Uterus (tissue), 4 donors: ENCODE results near the gene ANKRD12. TPM values are rescaled to one million over a fixed set of nuclear protein-coding genes. Genes with fewer than 3 reads are reported as not detected.

Experiments used
- DNase-seq, 2 donors: peaks; one replicate each; pipeline ENCODE4 v3.0.0-alpha.2; 2019 to 2020
- H3K27ac ChIP-seq, 2 donors: fragments of 200-600 bp; sonication (generic); 1 replicate in 1 of 2; 2 replicates in 1 of 2; pipeline ENCODE4 v1.5.1; 2016 to 2018
- H3K27me3 ChIP-seq, 2 donors: fragments of 200-600 bp; sonication (generic); one replicate each; pipeline ENCODE4 v1.5.1; 2018 to 2019; ENCODE audit warnings: control low read depth in 1 of 2
- H3K36me3 ChIP-seq, 2 donors: fragments of 200-600 bp; sonication (generic); one replicate each; pipeline ENCODE4 v1.5.1; 2019; ENCODE audit warnings: control low read depth in 1 of 2
- H3K4me1 ChIP-seq, 2 donors: fragments of 200-600 bp; sonication (generic); one replicate each; pipeline ENCODE4 v1.5.1; 2018 to 2019; ENCODE audit warnings: control low read depth in 1 of 2
- H3K4me3 ChIP-seq, 2 donors: fragments of 200-600 bp; sonication (generic); 1 replicate in 1 of 2; 2 replicates in 1 of 2; pipeline ENCODE4 v1.5.1; 2018 to 2019; ENCODE audit warnings: mild to moderate bottlenecking in 1 of 2
- H3K9me3 ChIP-seq, 2 donors: fragments of 200-600 bp; sonication (generic); one replicate each; pipeline ENCODE4 v1.5.1; 2019; ENCODE audit warnings: control low read depth in 1 of 2
- POLR2A ChIP-seq, 2 donors: fragments of 450-650 bp; IDR thresholded peaks; one replicate each; pipeline ENCODE4 v1.6.1; 2016; ENCODE audit warnings: antibody characterized with exemption in 2 of 2, mild to moderate bottlenecking in 1 of 2, moderate library complexity in 1 of 2
- intact Hi-C: fragments of 100-400 bp; cut with DNase I; formaldehyde crosslinking; loops from one replicate; pipeline ENCODE4 v1.15.1; 2023; ENCODE audit warnings: low total_unique reads
- total RNA-seq, 4 donors: library from RNA; depleted of rRNA in 3 of 4; stranded (reverse); fragments of >200 nt in 3 of 4; gene quantifications; one replicate each; pipeline versions ENCODE4 v1.1.0 to v1.2.4, GENCODE V29; 2014 to 2023
- TF ChIP-seq, protein P1 (sequence below), 4 experiments: fragments of 200-600 bp in 2 of 4; fragments of 450-650 bp in 2 of 4; sonication (generic) in 2 of 4; IDR thresholded peaks; one replicate each; pipeline ENCODE4 v1.5.1; 2016 to 2019; ENCODE audit warnings: antibody characterized with exemption in 4 of 4, mild to moderate bottlenecking in 2 of 4, moderate library complexity in 1 of 4
- donor health status: DM: yes; HTN: yes; CAD: no.

The ANKRD12 gene
- total RNA-seq, 4 donors from 2014 or later: 29.1 to 122 (median 43.6) TPM

DNA sequence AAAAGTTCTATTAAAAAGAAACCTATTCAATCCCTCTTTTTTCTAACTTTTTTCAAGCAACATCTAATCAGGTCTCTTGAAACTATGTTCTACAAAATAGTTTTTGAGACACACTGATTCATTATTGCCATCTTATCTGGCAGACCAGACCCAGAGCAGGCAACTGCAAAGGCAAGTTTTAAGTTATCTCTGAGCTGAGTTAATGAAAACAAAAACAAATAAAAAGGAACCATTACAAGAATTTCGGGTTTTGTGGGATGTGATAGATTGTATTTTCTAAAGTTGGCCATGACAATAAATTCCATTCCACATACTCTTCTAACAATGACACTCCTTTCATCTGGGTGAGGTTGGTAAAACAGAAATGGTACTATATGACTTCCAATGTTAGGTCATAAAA lies 182.8 kb downstream of the ANKRD12 start:
- H3K27me3 ChIP-seq: no peaks in the 10 kb centered on the region
- H3K4me1 ChIP-seq: no peaks in the 10 kb centered on the region
- no peak overlapping the region for H3K4me3 ChIP-seq
- no peak for TF ChIP-seq POLR2A (IDR thresholded peaks at IDR 0.05)
- TF ChIP-seq, protein P1, sequence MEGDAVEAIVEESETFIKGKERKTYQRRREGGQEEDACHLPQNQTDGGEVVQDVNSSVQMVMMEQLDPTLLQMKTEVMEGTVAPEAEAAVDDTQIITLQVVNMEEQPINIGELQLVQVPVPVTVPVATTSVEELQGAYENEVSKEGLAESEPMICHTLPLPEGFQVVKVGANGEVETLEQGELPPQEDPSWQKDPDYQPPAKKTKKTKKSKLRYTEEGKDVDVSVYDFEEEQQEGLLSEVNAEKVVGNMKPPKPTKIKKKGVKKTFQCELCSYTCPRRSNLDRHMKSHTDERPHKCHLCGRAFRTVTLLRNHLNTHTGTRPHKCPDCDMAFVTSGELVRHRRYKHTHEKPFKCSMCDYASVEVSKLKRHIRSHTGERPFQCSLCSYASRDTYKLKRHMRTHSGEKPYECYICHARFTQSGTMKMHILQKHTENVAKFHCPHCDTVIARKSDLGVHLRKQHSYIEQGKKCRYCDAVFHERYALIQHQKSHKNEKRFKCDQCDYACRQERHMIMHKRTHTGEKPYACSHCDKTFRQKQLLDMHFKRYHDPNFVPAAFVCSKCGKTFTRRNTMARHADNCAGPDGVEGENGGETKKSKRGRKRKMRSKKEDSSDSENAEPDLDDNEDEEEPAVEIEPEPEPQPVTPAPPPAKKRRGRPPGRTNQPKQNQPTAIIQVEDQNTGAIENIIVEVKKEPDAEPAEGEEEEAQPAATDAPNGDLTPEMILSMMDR (IDR thresholded peaks at IDR 0.05): no peak
- no peaks in the 10 kb centered on the region for H3K9me3 ChIP-seq
- intact Hi-C loops: no loop called here
- no peak for DNase-seq
- H3K36me3 ChIP-seq: no peaks in the 10 kb centered on the region
- no peak overlapping the region for H3K27ac ChIP-seq

DNA sequence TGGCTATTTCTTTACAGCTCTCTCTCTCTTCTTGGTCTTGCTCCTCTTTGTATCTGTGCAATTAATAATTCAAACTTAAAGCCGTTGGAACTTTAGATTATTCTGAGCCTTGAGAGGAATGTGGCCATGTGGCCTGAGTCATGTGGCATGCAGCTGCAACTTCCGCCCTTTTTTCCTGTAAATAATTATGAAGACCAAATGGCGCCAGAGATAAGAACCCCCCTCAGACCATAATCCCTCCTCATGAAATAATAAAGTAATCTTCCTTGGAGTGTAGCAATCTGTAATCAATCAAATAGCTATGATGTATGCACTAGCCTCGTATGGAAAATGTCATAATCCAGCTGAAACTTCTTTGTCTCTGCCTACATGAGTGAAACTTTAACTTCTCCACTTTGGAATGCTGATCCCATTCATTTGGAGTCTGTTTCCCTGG lies 184.5 kb downstream of the ANKRD12 start:
- H3K4me1 ChIP-seq: no peaks in the 10 kb centered on the region
- intact Hi-C loops: no loop called here
- no peak overlapping the region for H3K4me3 ChIP-seq
- no peaks in the 10 kb centered on the region for H3K36me3 ChIP-seq
- H3K27me3 ChIP-seq: no peaks in the 10 kb centered on the region
- DNase-seq: no peak
- TF ChIP-seq, protein P1 (IDR thresholded peaks at IDR 0.05): no peak
- no peak for TF ChIP-seq POLR2A (IDR thresholded peaks at IDR 0.05)
- no peaks in the 10 kb centered on the region for H3K9me3 ChIP-seq
- no peak overlapping the region for H3K27ac ChIP-seq

DNA sequence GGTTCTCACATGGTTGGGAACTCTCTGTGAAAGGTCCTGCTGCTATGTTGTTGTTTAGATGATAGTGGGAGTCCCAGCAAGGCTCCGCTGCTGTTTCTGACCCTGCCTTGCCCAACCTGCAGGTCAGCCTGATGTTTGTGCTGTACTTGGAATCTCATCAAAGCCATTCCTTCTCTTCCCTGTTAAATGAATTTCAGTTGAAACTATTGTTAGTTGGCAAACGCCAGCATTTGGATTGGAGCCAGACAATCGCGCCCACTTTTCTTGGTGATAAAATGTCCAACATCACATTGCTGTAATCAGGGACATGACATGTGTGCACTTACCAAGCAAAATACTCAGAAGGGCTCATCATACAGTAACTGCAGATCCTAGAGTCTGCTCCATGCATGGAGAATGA lies 185.2 kb downstream of the ANKRD12 start:
- Histone ChIP-seq H3K4me3 (no peak overlapping the region), H3K27me3 (no peaks in the 10 kb centered on the region), H3K27ac (no peak overlapping the region), H3K36me3 (no peaks in the 10 kb centered on the region), H3K4me1 (no peaks in the 10 kb centered on the region), H3K9me3 (no peaks in the 10 kb centered on the region)
- DNase-seq: no peak
- TF ChIP-seq, protein P1 (IDR thresholded peaks at IDR 0.05): no peak
- TF ChIP-seq POLR2A (IDR thresholded peaks at IDR 0.05): no peak
- intact Hi-C loops: no loop called here

DNA sequence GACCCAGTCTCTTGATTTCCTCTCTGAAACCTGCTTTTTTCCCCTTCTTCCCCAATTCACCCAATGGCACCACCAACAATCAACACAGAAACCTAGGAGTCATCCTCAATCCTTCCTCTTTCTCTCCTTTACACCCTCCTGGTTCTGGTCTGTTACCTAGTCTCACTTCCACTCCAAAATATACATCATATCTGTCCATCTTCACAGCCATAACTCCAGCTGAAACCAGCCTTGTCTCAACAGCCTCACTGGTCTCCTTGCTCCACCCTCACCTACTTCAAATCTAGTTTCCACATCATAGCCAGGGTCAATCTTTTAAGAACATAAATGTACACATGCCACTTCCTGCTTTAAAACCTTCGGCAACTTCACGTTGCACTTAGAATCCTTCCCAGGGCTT lies 186.2 kb downstream of the ANKRD12 start:
- Histone ChIP-seq H3K27me3 (no peaks in the 10 kb centered on the region), H3K4me1 (no peaks in the 10 kb centered on the region), H3K4me3 (no peak overlapping the region), H3K27ac (no peak overlapping the region), H3K9me3 (no peaks in the 10 kb centered on the region), H3K36me3 (no peaks in the 10 kb centered on the region)
- intact Hi-C loops: no loop called here
- TF ChIP-seq, protein P1 (IDR thresholded peaks at IDR 0.05): no peak
- no peak for TF ChIP-seq POLR2A (IDR thresholded peaks at IDR 0.05)
- DNase-seq: no peak

DNA sequence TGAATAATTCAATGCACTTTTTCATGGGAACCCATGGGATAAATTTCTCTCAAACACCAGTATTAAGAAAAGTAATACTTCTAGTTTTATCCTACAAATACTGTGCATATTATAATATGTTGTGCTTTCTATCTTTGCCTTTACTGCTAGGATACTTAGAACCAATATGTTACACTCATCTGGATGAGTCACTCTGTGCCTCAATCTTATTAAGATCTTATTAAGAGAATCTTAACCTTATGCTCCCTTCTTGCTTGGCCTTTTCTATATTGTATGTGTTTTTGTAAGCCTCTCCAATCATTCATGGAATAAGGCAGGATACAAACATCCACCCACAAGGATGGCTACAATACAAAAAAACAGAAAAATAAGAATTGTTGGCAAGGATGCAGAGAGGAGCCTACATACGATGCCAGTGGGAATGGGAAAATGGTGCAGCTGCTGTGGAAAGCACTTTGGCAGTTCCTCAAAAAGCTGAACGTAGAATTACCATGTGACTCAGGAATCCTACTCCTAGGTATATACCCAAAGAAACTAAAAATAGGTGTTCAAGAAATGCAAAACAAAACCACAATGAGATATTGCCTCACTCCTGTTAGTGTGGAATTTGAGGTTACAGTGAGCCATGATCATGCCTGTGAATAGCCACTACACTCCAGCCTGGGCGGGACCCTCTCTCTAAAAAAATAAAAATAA lies 187.3 kb downstream of the ANKRD12 start:
- TF ChIP-seq POLR2A (IDR thresholded peaks at IDR 0.05): no peak
- TF ChIP-seq, protein P1 (IDR thresholded peaks at IDR 0.05): no peak
- intact Hi-C loops: no loop called here
- Histone ChIP-seq H3K36me3 (no peaks in the 10 kb centered on the region), H3K9me3 (no peaks in the 10 kb centered on the region), H3K27me3 (no peaks in the 10 kb centered on the region), H3K4me3 (no peak overlapping the region), H3K4me1 (no peaks in the 10 kb centered on the region), H3K27ac (no peak overlapping the region)
- DNase-seq: no peak
